Stimulated activated CD4-positive, alpha-beta T cell treated with anti-CD3 and anti-CD28 coated beads, Interleukin-15, amount 100 ng/mL, for 24 hours (primary cell): ENCODE data around the gene ANP32A.
"Not testable (repeated sequence)": the region's sequence is repeated elsewhere in the genome, so short reads cannot be mapped to it uniquely, and the experiment has no call there.

Source experiments
- DNase-seq: peaks from one replicate; pipeline ENCODE4 v3.0.0-alpha.2; 2020

ANP32A gene

GRCh38 chr15:68820295-68821189 lies at the start of gene ANP32A:
ANP32A (minus strand) TSS chr15:68820895; CDS start chr15:68820751, 144 bp downstream.
- DNase-seq, result peak; percentile 97

GRCh38 chr15:68868296-68868695 lies 47.6 kb upstream of the ANP32A start:
- no peak for DNase-seq

- DNase-seq, result no peak
Measured at GRCh38 chr15:68862415-68862814, 41.7 kb upstream of the ANP32A start.

- not testable (repeated sequence) for DNase-seq
Measured at GRCh38 chr15:68858666-68859065, 38.0 kb upstream of the ANP32A start.

- DNase-seq, result not testable (repeated sequence)
Measured at GRCh38 chr15:68857443-68857842, 36.7 kb upstream of the ANP32A start.

- DNase-seq, result no peak
Measured at GRCh38 chr15:68852461-68852860, 31.8 kb upstream of the ANP32A start.

- DNase-seq, result no peak
Measured at GRCh38 chr15:68851971-68852370, 31.3 kb upstream of the ANP32A start.

GRCh38 chr15:68849497-68849896 lies 28.8 kb upstream of the ANP32A start:
- DNase-seq, result no peak

GRCh38 chr15:68846851-68847439 lies 26.2 kb upstream of the ANP32A start:
- no peak for DNase-seq

- DNase-seq, result no peak
Measured at GRCh38 chr15:68844856-68845550, 24.3 kb upstream of the ANP32A start.

GRCh38 chr15:68843425-68844311 lies 23.0 kb upstream of the ANP32A start:
- peak; percentile 51 for DNase-seq

- no peak for DNase-seq
Measured at GRCh38 chr15:68842958-68843357, 22.3 kb upstream of the ANP32A start.

- DNase-seq, result no peak
Measured at GRCh38 chr15:68834346-68834745, 13.7 kb upstream of the ANP32A start.

GRCh38 chr15:68833700-68834331 lies 13.1 kb upstream of the ANP32A start:
- DNase-seq, result no peak

- DNase-seq, result peak; percentile 36
Measured at GRCh38 chr15:68830141-68830785, 9.6 kb upstream of the ANP32A start.

- DNase-seq, result no peak
Measured at GRCh38 chr15:68829068-68829467, 8.4 kb upstream of the ANP32A start.

- no peak for DNase-seq
Measured at GRCh38 chr15:68823561-68823960, 2.9 kb upstream of the ANP32A start.

- no peak for DNase-seq
Measured at GRCh38 chr15:68822818-68823217, 2.1 kb upstream of the ANP32A start.

GRCh38 chr15:68821841-68822381 lies 1.2 kb upstream of the ANP32A start:
- peak; percentile 25 for DNase-seq

GRCh38 chr15:68821190-68821840 lies 620 bp upstream of the ANP32A start:
- peak; percentile 36 for DNase-seq
